BLaER1 (cell line): Measurements from ENCODE around the gene GFY.
A peak's percentile ranks its signal among the peaks of the same experiment; 100 is the strongest.

Source experiments
- H3K27ac ChIP-seq: shearing (Covaris generic); formaldehyde crosslinking; 2 replicates; pipeline ENCODE4 v1.8.1; 2022
- H3K27me3 ChIP-seq: shearing (Covaris generic); formaldehyde crosslinking; 2 replicates; pipeline ENCODE4 v1.8.1; 2022
- H3K36me3 ChIP-seq: shearing (Covaris generic); formaldehyde crosslinking; 2 replicates; pipeline ENCODE4 v1.8.1; 2022
- H3K4me1 ChIP-seq: shearing (Covaris generic); formaldehyde crosslinking; 2 replicates; pipeline ENCODE4 v1.8.1; 2022
- H3K4me2 ChIP-seq: shearing (Covaris generic); formaldehyde crosslinking; 2 replicates; pipeline ENCODE4 v1.8.1; 2022
- H3K4me3 ChIP-seq: shearing (Covaris generic); formaldehyde crosslinking; 2 replicates; pipeline ENCODE4 v1.8.1; 2022
- H3K9ac ChIP-seq: shearing (Covaris generic); formaldehyde crosslinking; 2 replicates; pipeline ENCODE4 v1.8.1; 2022
- H3K9me3 ChIP-seq: shearing (Covaris generic); formaldehyde crosslinking; 2 replicates; pipeline ENCODE4 v1.8.1; 2022
- H4K20me1 ChIP-seq: shearing (Covaris generic); formaldehyde crosslinking; 2 replicates; pipeline ENCODE4 v1.8.1; 2022
- Cebpa-rat ChIP-seq: shearing (Covaris generic); IDR thresholded peaks from 2 replicates; pipeline ENCODE4 v1.8.1; 2022

The GFY gene

GRCh38 chr19:49417088-49417487 is 8.1 kb upstream of the GFY start:
- no peak overlapping the region for H3K4me3 ChIP-seq
- H3K4me1 ChIP-seq, result peaks cover 84% of the 10 kb centered on the region
- peak overlapping the region; percentile 77 for H3K27ac ChIP-seq
- H3K9me3 ChIP-seq, result no peaks in the 10 kb centered on the region; the same call in 1 of the 2 replicates
- H4K20me1 ChIP-seq, result no peaks in the 10 kb centered on the region
- TF ChIP-seq Cebpa-rat, result no peak
- H3K36me3 ChIP-seq, result no peaks in the 10 kb centered on the region
- peak overlapping the region; percentile 95 for H3K4me2 ChIP-seq
- H3K27me3 ChIP-seq, result peaks cover 35% of the 10 kb centered on the region
- H3K9ac ChIP-seq, result peak overlapping the region; percentile 40; the same call in 1 of the 2 replicates

GRCh38 chr19:49418511-49418910 is 6.7 kb upstream of the GFY start:
- no peak overlapping the region for H3K4me3 ChIP-seq
- peak overlapping the region; percentile 95 for H3K4me2 ChIP-seq
- peaks cover 84% of the 10 kb centered on the region for H3K4me1 ChIP-seq
- H3K27ac ChIP-seq, result peak overlapping the region; percentile 77
- no peak overlapping the region for H3K9ac ChIP-seq
- H4K20me1 ChIP-seq, result peaks cover 7% of the 10 kb centered on the region
- no peaks in the 10 kb centered on the region for H3K36me3 ChIP-seq
- H3K9me3 ChIP-seq, result no peaks in the 10 kb centered on the region; the same call in 1 of the 2 replicates
- peaks cover 50% of the 10 kb centered on the region for H3K27me3 ChIP-seq
- no peak for TF ChIP-seq Cebpa-rat

- H3K9me3 ChIP-seq, result no peaks in the 10 kb centered on the region; the same call in 1 of the 2 replicates
- no peak overlapping the region for H3K27ac ChIP-seq
- no peaks in the 10 kb centered on the region for H3K36me3 ChIP-seq
- no peak overlapping the region for H3K4me3 ChIP-seq
- peak overlapping the region; percentile 95 for H3K4me2 ChIP-seq
- H3K9ac ChIP-seq, result no peak overlapping the region
- H3K4me1 ChIP-seq, result peaks cover 84% of the 10 kb centered on the region
- TF ChIP-seq Cebpa-rat, result no peak
- H3K27me3 ChIP-seq, result peaks cover 56% of the 10 kb centered on the region
- peaks cover 8% of the 10 kb centered on the region for H4K20me1 ChIP-seq
These were observed 6.0 kb upstream of the GFY start for GRCh38 chr19:49419173-49419572.

- H3K4me2 ChIP-seq, result peak overlapping the region; percentile 95; the same call in 1 of the 2 replicates
- H3K4me1 ChIP-seq, result peaks cover 81% of the 10 kb centered on the region
- no peak overlapping the region for H3K4me3 ChIP-seq
- peaks cover 8% of the 10 kb centered on the region for H4K20me1 ChIP-seq
- TF ChIP-seq Cebpa-rat, result no peak
- no peak overlapping the region for H3K9ac ChIP-seq
- H3K36me3 ChIP-seq, result no peaks in the 10 kb centered on the region
- H3K27me3 ChIP-seq, result peaks cover 67% of the 10 kb centered on the region
- no peak overlapping the region for H3K27ac ChIP-seq
- H3K9me3 ChIP-seq, result no peaks in the 10 kb centered on the region; the same call in 1 of the 2 replicates
These were observed 5.0 kb upstream of the GFY start for GRCh38 chr19:49420227-49420626.

- no peak overlapping the region for H3K27ac ChIP-seq
- H3K4me2 ChIP-seq, result no peak overlapping the region
- peaks cover 77% of the 10 kb centered on the region for H3K27me3 ChIP-seq
- H3K9me3 ChIP-seq, result no peaks in the 10 kb centered on the region; the same call in 1 of the 2 replicates
- peaks cover 18% of the 10 kb centered on the region for H4K20me1 ChIP-seq
- H3K4me3 ChIP-seq, result peak overlapping the region; percentile 43; the same call in 1 of the 2 replicates
- no peak overlapping the region for H3K9ac ChIP-seq
- no peaks in the 10 kb centered on the region for H3K36me3 ChIP-seq
- TF ChIP-seq Cebpa-rat, result no peak
- H3K4me1 ChIP-seq, result peaks cover 81% of the 10 kb centered on the region
These were observed 3.9 kb upstream of the GFY start for GRCh38 chr19:49421039-49421877.

GRCh38 chr19:49421878-49422202 is 3.3 kb upstream of the GFY start:
- no peak overlapping the region for H3K9ac ChIP-seq
- H3K27me3 ChIP-seq, result peaks cover 83% of the 10 kb centered on the region
- no peaks in the 10 kb centered on the region; the same call in 1 of the 2 replicates for H3K9me3 ChIP-seq
- H3K27ac ChIP-seq, result no peak overlapping the region
- no peak overlapping the region for H3K4me2 ChIP-seq
- H3K4me1 ChIP-seq, result peaks cover 81% of the 10 kb centered on the region
- peaks cover 20% of the 10 kb centered on the region for H4K20me1 ChIP-seq
- no peaks in the 10 kb centered on the region for H3K36me3 ChIP-seq
- H3K4me3 ChIP-seq, result no peak overlapping the region
- no peak for TF ChIP-seq Cebpa-rat

GRCh38 chr19:49422407-49423070 is 2.6 kb upstream of the GFY start:
- peaks cover 20% of the 10 kb centered on the region for H4K20me1 ChIP-seq
- H3K27me3 ChIP-seq, result peaks cover 90% of the 10 kb centered on the region
- H3K9me3 ChIP-seq, result no peaks in the 10 kb centered on the region; the same call in 1 of the 2 replicates
- H3K4me1 ChIP-seq, result peaks cover 81% of the 10 kb centered on the region
- no peak overlapping the region for H3K9ac ChIP-seq
- H3K4me3 ChIP-seq, result peak overlapping the region; percentile 36; the same call in 1 of the 2 replicates
- no peak overlapping the region for H3K27ac ChIP-seq
- no peak for TF ChIP-seq Cebpa-rat
- peak overlapping the region; percentile 71 for H3K4me2 ChIP-seq
- no peaks in the 10 kb centered on the region for H3K36me3 ChIP-seq

DNA sequence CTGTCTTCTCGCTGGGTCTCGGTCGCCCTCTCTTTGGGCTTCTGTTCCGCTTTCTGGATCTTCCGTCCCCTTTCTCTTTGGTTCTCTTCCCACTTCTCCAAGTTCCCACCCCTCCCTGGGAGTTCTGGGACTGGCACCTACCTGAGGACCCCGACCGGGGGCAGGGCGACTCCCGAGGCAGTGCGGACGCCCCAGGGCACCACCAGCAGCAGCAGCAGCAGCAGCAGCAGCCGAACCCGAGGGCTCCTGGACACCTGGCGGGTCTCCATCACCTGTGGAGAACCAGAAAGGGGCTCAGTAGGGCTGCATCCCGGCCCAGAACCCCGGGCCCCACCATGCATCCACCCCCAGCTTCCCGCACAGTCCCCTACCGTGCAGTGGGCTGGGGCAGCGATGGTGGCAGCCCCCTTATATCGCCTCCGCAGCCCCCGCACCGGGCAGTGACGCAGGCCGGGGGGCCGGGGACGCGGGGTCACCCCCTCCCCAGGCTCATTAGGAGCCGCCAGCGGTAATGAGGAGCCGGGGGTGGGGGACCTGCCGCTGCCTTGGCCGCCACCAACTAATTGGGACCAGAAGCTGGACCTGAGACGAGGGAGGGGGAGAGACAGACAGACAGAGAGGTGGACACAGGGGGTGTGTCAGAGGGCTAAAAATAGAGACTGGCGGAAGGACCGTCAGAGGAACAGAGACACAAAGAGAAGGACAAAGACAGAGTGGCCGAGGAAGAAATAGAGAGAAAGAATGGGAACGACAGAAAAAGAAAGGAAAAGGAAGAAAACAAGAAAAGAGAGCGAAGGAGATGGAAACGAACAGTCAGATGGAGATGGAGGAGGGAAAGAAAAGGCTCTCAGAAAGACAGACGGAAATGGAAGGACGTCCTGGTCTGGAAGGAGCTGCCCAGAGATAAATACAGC is 1.9 kb upstream of the GFY start, which contains the start of gene PTH2:
Gene PTH2 (minus strand): TSS at position 371 of the 914 bp plus-strand sequence. CDS start 102 bp downstream, at position 269.
- no peaks in the 10 kb centered on the region for H3K36me3 ChIP-seq
- H3K4me3 ChIP-seq, result peak within 1 kb of the TSS; percentile 36; the same call in 1 of the 2 replicates
- H3K27me3 ChIP-seq, result peaks cover 98% of the 10 kb centered on the region
- peak within 1 kb of the TSS; percentile 71 for H3K4me2 ChIP-seq
- peaks cover 25% of the 10 kb centered on the region for H4K20me1 ChIP-seq
- peaks cover 81% of the 10 kb centered on the region for H3K4me1 ChIP-seq
- H3K27ac ChIP-seq, result no peak within 1 kb of the TSS
- no peaks in the 10 kb centered on the region; the same call in 1 of the 2 replicates for H3K9me3 ChIP-seq
- 0 out of 2 replicates have a peak within 1 kb of the TSS, but pooled peaks have one; percentile 4 for H3K9ac ChIP-seq
- no peak for TF ChIP-seq Cebpa-rat

- H4K20me1 ChIP-seq, result peaks cover 25% of the 10 kb centered on the region
- peak overlapping the region; percentile 71 for H3K4me2 ChIP-seq
- no peaks in the 10 kb centered on the region for H3K36me3 ChIP-seq
- no peak for TF ChIP-seq Cebpa-rat
- peaks cover 76% of the 10 kb centered on the region for H3K4me1 ChIP-seq
- H3K27me3 ChIP-seq, result peaks cover 100% of the 10 kb centered on the region
- 0 out of 2 replicates have a peak overlapping the region, but pooled peaks have one; percentile 36 for H3K4me3 ChIP-seq
- no peaks in the 10 kb centered on the region; the same call in 1 of the 2 replicates for H3K9me3 ChIP-seq
- H3K9ac ChIP-seq, result no peak overlapping the region
- H3K27ac ChIP-seq, result no peak overlapping the region
These were observed 1.2 kb upstream of the GFY start for GRCh38 chr19:49423985-49424303.
